GM18511 (cell line): ENCODE data around the gene CMC1.
"Not testable (repeated sequence)": the region's sequence is repeated elsewhere in the genome, so short reads cannot be mapped to it uniquely, and the experiment has no call there.

Experiments used
- ATAC-seq: cut with Tn5 transposase; IDR thresholded peaks from one replicate; pipeline ENCODE4 v1.9.1; 2021; ENCODE audit warnings: mild to moderate bottlenecking, moderate library complexity; ENCODE audit not compliant: unreplicated experiment

The CMC1 gene

GRCh38 chr3:28241221-28242160, at the start of gene CMC1:
Gene CMC1 (plus strand): TSS chr3:28241619. CDS start chr3:28241794, 175 bp downstream.
- peak; percentile 97 for ATAC-seq

- ATAC-seq, result no peak
Measured at GRCh38 chr3:28198161-28198560, 43.3 kb upstream of the CMC1 start.

GRCh38 chr3:28198974-28199373, 42.4 kb upstream of the CMC1 start:
- no peak for ATAC-seq

- not testable (repeated sequence) for ATAC-seq
Measured at GRCh38 chr3:28199643-28200042, 41.8 kb upstream of the CMC1 start.

GRCh38 chr3:28200366-28200848, 41.0 kb upstream of the CMC1 start:
- not testable (repeated sequence) for ATAC-seq

- no peak for ATAC-seq
Measured at GRCh38 chr3:28206479-28206878, 34.9 kb upstream of the CMC1 start.

- no peak for ATAC-seq
Measured at GRCh38 chr3:28207000-28207733, 34.3 kb upstream of the CMC1 start.

- ATAC-seq, result no peak
Measured at GRCh38 chr3:28210968-28211713, 30.3 kb upstream of the CMC1 start.

- no peak for ATAC-seq
Measured at GRCh38 chr3:28212681-28213080, 28.7 kb upstream of the CMC1 start.

- no peak for ATAC-seq
Measured at GRCh38 chr3:28215407-28215806, 26.0 kb upstream of the CMC1 start.

GRCh38 chr3:28218071-28218916, 23.1 kb upstream of the CMC1 start:
- peak; percentile 85 for ATAC-seq

GRCh38 chr3:28218917-28219198, 22.6 kb upstream of the CMC1 start:
- no peak for ATAC-seq

- ATAC-seq, result no peak
Measured at GRCh38 chr3:28224430-28224829, 17.0 kb upstream of the CMC1 start.

- no peak for ATAC-seq
Measured at GRCh38 chr3:28226020-28226419, 15.4 kb upstream of the CMC1 start.

GRCh38 chr3:28228623-28229022, 12.8 kb upstream of the CMC1 start:
- ATAC-seq, result no peak

GRCh38 chr3:28232659-28233058, 8.8 kb upstream of the CMC1 start:
- no peak for ATAC-seq

- no peak for ATAC-seq
Measured at GRCh38 chr3:28234454-28234853, 7.0 kb upstream of the CMC1 start.

- no peak for ATAC-seq
Measured at GRCh38 chr3:28239108-28239507, 2.3 kb upstream of the CMC1 start.

GRCh38 chr3:28240441-28240840, 978 bp upstream of the CMC1 start:
- ATAC-seq, result no peak

GRCh38 chr3:28242519-28242918, 1.1 kb downstream of the CMC1 start:
- no peak for ATAC-seq
